Suppressor macrophage treated with lipopolysaccharide for 1 hour (primary cell): ENCODE results near the gene KDM5B.
"Not testable (repeated sequence)": the region's sequence is repeated elsewhere in the genome, so short reads cannot be mapped to it uniquely, and the experiment has no call there.

Experiments
- DNase-seq, 3 donors: peaks; one replicate each; pipeline ENCODE4 v3.0.0-alpha.2; 2020 to 2022

The KDM5B gene

GRCh38 chr1:202807926-202808757 is at the start of gene KDM5B:
TSS of gene KDM5B (minus strand) at chr1:202808421. CDS start at chr1:202808305, 116 bp downstream.
- peak; percentile 59 to 78 (median 70) for DNase-seq

- DNase-seq: no peak
These were observed 49.0 kb upstream of the KDM5B start for GRCh38 chr1:202857136-202857610.

- DNase-seq: peak; percentile 27 to 48 (median 37)
These were observed 47.8 kb upstream of the KDM5B start for GRCh38 chr1:202856014-202856413.

DNA sequence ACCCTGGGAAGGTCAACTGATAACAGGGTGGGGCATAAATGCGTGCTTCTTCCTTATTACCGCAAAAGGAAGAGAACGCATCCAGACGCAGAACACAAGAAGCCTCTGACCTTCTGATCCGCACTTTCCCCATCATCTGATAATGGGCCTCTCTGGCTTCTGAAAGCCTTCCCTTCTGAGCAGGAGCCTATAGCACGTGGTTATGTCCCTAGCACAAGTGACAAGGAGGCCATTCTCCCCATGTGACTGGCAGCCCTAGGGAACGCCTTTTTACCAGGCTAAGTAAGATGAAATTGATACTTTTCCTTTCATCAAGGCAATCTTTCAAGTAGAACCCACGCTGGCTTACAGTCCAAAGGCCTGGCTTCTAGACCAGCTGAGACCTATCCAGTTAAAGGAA is 46.6 kb upstream of the KDM5B start:
- DNase-seq: no peak

DNA sequence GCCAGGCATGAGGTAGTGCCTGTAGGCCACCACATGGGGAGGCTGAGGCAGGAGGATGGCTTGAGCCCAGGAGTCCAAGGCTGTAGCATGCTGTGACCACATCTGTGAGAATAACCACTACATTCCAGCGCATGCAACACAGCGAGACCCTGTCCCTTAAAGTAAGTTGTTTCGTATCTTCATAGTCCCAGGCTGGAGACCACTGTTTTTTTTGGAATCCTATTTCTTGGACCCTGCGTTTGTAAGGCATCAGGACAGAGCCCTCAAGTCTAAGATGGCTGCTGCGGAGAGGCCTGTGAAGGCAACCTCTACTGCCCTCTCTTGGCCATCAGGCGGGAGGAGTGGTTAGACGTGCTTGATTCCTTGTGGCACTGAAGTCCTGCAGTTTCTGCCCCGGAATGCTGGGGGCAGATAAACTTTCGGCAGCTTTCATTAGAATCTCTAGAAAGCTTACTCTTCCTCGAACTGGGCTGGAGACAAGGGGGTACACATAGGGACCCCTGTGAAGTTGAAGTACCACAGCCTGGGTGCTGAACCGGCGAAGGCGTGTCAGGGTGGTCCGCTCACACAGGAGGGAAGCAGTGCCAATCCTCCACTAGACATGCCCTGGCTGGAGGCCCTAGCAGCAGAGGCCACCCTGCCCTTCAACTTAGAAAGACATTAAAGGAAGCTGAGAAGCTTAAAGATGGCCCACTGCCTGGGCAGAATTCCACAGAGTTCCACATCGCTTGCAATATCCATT is 44.1 kb upstream of the KDM5B start:
- DNase-seq: peak; percentile 65 to 79 (median 76)

- no peak for DNase-seq
These were observed 42.6 kb upstream of the KDM5B start for GRCh38 chr1:202850593-202851362.

DNA sequence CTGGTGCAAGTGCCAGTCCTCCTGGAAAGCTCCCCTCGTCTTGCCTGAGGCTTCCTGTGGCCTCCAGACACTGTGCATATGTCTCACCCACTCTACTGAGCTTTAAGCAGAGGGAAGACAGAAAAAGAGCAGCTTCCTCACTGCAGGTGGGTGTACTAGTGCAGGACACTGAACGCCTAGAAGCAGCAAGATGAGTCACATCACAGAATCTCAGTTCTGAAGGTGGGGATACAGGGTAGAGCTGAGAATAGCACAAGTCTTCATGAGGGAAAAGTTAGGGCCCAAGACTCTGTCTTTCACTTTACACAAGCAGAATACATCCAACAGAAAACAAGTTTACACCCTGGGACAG is 39.9 kb upstream of the KDM5B start:
- peak in 1 of 3 donors; percentile 12 for DNase-seq

GRCh38 chr1:202844935-202845334 is 36.7 kb upstream of the KDM5B start:
- DNase-seq: no peak

- DNase-seq: no peak
These were observed 36.0 kb upstream of the KDM5B start for GRCh38 chr1:202844259-202844658.

- no peak for DNase-seq
These were observed 34.9 kb upstream of the KDM5B start for GRCh38 chr1:202843081-202843480.

GRCh38 chr1:202837746-202838262 is 29.6 kb upstream of the KDM5B start:
- DNase-seq: peak in 1 of 3 donors; percentile 28

DNA sequence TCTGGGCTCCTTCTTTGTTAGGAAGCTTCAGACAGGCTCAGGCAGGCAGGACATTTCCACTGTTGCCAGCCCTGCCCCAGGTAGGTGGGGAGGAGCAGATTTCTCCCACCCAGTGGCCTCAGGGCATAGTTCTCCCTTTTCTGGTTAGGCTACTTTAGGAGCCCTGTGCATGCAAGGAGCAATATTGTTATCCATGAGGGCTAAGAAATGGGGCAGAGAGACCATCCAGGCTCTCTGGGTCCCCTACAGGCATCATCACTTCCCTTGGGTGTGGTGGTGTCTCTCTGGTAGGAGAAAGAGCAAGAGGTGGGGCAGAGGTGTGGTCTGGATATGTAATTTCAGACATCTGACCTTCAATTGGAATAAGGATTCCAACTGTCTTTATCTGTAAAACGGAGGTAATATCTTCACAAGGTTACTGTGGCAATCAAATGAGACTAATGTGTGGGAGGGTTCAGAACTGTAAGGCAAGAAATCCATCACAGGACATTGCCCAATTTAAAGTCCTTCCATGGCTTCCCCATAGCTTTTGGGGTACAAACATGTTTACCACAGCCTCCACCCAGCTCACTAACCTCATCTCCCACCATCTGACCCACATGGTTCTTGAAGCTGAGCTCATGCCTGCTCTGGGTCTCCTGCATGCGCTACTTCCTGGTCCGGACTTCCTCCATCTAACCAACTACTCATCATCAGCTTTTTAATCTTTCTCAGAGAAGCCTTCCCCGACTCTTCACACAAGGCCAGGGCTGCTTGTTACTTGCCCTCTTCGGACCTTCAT is 28.6 kb upstream of the KDM5B start:
- DNase-seq: peak; percentile 86 to 88 (median 86)

DNA sequence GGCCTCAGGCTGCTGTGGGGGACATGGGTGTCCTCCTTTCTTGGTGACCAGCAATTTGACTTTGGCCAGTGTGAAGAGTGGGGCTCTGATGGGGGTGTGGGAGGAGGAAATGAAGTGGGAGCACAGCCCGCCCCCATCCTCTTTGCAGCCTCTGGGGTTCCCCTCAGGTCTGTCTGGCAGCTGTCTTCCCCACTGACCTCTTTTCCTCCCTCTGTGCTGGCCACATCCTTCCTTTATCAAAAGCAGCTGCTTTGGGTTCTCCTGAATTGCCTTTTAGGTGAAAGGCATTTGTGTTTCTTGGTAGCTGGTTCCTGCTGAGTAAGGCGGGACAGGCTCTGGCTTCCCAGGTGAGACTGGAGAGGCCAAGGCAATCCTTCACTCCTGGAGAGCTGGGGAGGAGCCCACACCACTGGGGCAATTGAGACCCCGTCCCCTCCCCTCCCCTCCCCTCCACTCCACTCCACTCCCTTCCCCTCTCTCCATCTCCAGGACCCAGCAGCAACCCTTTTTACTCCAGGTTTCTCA is 27.4 kb upstream of the KDM5B start:
- peak in 2 of 3 donors; percentile 36 to 47 for DNase-seq

GRCh38 chr1:202834771-202835547 is 26.7 kb upstream of the KDM5B start:
- peak in 1 of 3 donors; percentile 27 for DNase-seq

DNA sequence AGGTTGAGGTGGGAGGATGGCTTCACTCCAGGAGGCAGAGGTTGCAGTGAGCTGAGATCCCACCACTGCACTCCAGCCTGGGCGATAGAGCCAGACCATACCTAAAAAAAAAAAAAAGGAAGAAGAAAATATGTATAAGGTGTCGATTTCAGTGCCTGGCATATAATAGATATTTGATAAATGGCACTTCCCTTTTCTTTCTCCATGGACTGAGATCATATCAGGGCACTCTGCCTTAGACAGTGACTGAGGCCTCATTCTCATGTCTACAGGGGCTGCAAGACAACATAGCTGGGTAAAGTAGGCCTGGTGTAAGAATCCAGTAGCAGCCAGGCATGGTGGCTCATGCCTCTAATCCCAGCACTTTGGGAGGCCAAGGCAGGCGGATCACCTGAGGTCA is 23.7 kb upstream of the KDM5B start:
- DNase-seq: no peak

GRCh38 chr1:202829223-202829622 is 21.0 kb upstream of the KDM5B start:
- not testable (repeated sequence) for DNase-seq

DNA sequence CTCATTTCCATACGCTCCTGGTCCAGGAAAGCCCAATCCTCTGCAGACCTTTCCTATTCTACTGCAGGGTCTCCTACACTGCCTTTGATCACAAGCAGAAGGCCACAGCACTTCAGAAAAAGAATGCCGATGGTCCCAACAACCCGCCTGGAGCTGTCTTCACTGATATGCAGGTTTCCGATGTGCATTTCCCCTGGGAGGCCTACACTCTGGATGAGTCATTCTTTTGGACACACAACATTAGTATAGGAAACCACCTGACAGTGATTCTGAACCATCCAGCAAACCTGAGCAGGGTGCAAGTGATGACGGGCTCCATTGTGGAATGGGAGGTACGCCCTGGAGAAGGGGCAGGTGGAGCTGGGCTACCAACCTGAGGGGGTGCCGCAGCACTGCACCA is 17.5 kb upstream of the KDM5B start:
- DNase-seq: no peak

- no peak for DNase-seq
These were observed 13.2 kb upstream of the KDM5B start for GRCh38 chr1:202821467-202821866.

- DNase-seq: no peak
These were observed 10.6 kb upstream of the KDM5B start for GRCh38 chr1:202818819-202819218.

- DNase-seq: no peak
These were observed 6.9 kb upstream of the KDM5B start for GRCh38 chr1:202815120-202815519.
